Fibroblast of skin of scalp (primary cell): ENCODE measurements around the gene AQP12B.
"Not testable (repeated sequence)": the region's sequence is repeated elsewhere in the genome, so short reads cannot be mapped to it uniquely, and the experiment has no call there.

Experiments used
- DNase-seq: peaks from one replicate; pipeline ENCODE4 v3.0.0-alpha.2; 2013

The AQP12B gene

GRCh38 chr2:240683329-240683979, 769 bp upstream of the AQP12B start:
- DNase-seq = not testable (repeated sequence)

DNA sequence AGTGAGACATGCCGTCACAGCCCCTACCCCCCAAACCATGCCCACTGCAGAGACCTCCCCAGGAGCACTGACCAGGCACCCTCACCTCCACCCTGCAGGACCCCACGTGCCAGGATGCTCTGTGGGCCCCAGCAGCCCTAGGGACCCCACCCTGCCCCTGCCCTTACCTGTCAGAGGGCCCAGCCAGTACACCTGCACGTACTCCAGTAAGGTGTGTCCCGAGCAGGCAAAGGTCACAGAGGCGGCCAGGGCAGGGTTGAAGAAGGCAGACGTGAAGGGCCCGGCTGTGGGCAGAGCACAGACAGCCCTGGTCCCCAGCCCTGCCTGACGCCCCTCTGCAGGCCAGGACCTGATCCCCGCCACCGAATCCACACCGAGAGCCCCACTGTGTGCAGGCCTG, 2.5 kb downstream of the AQP12B start:
- DNase-seq = not testable (repeated sequence)

- not testable (repeated sequence) for DNase-seq
Observed at GRCh38 chr2:240678909-240679308, 3.8 kb downstream of the AQP12B start.

DNA sequence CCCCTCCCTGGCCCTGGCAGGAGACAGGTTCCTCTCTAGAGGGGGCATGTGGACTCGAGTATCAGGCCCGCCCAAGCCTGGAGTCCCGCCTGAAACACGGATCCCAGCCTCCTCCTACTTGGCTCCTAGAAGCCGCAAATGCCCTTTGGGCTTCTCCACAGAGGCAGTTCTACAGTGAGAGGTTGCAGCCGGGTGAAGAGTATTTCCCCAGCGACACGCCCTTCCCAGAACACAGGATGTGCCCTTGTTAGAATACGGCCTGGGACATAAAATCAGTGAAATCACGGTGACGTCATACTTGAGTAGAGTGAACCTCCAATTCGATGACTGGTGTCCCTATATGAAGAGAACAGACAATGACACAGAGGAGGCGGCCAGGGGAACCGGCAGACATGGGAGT, 4.6 kb downstream of the AQP12B start:
- not testable (repeated sequence) for DNase-seq

- not testable (repeated sequence) for DNase-seq
Observed at GRCh38 chr2:240675345-240675744, 7.3 kb downstream of the AQP12B start.

DNA sequence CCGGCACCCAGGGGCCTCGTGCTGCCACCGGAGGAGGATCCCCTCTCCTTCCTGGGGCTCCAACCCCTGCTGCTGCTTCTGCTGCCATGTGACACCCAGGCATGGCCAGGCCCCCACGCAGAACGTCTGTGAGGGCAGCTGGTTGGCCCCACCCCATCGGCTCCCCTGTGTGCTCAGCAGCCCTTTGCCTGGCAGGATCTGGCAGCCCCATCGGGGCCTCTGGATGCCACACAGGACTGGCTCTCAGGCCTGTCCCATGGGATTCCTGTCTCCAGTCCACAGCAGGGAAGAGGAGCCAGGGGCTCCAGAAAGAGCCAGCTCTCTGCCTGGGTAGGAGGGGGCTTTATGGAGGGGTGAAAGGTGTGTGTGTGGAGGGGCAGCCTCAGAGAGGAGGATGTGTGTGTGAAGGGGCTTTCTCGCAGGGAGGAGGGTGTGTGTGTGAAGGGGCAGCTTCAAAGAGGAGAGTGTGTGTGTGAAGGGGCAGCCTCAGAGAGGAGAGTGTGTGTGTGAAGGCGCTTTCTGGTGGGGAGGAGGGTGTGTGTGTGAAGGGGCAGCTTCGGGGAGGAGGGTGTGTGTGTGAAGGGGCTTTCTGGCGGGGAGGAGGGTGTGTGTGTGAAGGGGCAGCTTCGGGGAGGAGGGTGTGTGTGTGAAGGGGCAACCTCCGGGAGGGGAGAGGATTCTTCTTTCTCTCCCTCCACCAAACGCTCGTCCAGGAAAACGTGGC, 8.1 kb downstream of the AQP12B start:
- not testable (repeated sequence) for DNase-seq

- no peak for DNase-seq
Observed at GRCh38 chr2:240672701-240673190, 9.9 kb downstream of the AQP12B start.

GRCh38 chr2:240672076-240672700, 10.5 kb downstream of the AQP12B start:
- DNase-seq = no peak

- no peak for DNase-seq
Observed at GRCh38 chr2:240670950-240671349, 11.7 kb downstream of the AQP12B start.

DNA sequence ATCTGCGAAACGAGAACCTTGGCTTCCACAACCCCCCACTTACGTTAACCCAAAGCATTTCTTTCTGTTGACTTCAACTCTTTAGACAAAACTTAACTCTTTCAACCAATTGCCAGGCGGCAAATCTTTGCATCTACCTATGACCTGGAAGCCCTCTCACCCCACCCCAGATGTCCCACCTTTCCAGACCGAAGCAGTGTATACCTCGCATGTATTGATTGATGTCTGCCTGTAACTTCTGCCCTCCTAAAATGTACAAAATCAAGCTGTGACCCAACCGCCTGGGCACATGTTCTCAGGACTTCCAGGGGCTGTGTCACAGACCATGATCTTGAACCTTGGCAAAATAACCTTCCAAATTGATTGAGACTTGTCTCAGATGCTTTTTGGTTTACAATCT, 12.3 kb downstream of the AQP12B start:
- DNase-seq = no peak

DNA sequence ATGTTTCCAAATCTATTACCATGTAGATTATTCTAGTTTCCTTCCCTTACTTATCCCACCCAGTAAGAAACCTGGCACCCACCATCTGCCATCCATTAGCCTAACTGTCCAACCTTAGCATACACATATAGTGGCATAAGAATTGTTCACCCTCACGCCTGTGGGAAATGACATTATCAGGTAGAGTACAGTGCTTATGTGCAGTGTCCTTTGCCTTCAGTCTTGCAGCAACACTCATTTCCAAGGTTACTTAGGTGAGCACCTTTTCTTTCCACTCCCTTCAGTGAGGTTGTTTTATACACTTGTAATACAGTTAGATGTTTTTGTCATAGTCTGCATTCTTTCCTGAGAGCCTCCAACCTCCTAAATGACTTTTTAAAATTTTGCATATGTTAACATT, 18.1 kb downstream of the AQP12B start:
- DNase-seq = no peak

DNA sequence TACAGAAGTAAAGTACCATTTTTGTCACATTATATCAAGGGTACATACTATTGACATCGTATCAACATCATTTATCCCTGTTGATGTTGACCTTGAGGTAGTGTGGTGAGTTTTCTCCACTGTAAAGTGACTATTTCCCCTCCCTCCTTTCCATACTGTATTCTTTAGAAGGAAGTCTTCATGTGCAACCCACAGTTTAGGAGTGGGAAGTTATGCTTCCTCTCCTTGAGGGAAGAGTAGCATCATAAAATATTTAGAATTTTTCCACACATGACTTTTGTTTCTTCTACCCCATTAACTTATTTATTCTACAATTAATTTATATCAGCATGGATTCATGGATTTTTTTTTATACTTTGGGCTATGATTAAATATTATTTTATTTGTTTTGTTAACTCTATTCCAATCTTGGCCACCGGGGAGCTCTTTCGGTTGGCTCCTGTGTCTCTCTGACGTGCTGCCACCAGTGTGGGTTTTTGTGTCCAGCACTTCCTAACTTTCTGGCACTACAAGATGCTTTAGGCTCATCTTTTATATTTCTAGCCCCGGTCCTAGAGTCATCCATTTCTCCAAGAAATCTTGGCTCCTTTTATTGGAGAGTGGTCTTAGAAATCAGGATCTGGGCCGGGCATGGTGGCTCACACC, 19.0 kb downstream of the AQP12B start:
- no peak for DNase-seq

DNA sequence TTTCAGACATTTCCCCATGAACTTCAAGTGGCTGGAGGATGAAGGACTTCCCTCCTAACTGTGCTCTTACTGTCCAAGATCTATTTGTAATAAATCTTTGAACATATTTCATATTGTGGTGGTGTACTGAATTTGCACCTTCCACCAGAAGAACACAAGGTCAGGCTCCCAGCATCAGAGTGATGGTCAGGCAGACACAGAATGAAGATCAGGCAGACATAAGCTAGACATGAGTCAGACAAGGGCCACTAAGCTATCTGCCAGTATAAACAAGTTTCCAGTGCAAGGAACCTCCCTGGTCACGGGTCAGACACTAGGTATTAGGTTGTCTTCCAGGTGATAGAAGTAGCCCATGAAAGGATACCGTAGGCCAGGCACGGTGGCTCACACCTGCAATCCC, 20.0 kb downstream of the AQP12B start:
- DNase-seq = no peak

DNA sequence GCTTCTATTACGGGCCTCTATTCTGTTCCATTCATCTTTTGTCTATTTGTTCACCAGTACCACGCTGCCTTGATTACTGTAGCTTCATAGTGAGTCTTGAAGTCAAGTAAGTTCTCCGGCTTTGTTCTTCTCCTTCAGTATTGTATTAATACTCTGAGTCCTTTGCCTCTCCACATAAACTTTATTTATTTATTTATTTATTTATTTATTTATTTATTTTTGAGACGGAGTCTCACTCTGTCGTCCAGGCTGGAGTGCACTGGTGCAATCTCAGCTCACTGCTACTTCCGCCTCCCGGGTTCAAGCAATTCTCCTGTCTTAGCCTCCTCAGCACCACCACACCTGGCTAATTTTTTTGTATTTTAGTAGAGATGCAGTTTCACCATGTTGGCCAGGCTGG, 22.8 kb downstream of the AQP12B start:
- not testable (repeated sequence) for DNase-seq

DNA sequence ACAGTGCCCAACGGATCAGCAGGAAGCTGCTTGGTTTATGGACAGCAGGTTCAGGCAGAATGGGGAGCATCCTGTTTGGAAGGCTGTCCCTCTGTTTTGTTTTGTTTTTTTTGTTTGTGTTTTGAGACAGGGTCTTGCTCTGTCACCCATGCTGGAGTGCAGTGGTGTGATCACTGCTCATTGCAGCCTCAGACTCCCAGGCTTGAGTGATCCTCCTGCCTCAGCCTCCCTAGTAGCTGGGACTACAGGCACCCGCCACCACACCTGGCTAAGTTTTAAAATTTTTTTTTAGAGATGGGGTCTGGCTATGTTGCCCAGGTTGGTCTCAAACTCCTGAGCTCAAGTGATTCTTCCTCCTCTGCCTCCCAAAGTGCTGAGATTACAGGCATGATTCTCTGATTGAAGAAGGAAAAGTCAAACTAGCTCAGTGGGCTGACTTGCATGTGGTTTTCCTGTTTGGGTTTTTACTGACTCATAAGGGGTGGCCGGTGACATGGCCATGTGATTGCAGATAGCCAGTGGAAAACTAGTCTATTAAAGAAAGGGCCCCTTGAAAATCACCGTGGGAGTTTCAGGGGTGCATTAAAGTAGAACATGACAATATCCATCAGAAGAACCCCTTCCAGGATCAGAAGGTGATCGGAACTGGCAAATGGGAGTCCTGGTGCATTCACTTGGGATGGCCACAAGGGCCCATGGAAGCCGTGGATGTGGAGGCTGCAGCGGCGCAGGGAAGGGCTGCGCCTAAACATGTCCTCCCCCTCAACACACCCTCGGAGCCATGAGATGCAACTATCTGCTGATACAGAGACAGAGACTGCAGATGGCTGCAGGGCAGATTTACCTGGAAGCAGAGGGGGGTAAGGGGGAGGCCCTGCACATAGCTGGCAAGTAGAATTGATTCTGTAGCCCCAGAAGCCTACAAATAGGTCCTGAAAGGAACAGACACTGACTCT, 26.5 kb downstream of the AQP12B start:
- no peak for DNase-seq

DNA sequence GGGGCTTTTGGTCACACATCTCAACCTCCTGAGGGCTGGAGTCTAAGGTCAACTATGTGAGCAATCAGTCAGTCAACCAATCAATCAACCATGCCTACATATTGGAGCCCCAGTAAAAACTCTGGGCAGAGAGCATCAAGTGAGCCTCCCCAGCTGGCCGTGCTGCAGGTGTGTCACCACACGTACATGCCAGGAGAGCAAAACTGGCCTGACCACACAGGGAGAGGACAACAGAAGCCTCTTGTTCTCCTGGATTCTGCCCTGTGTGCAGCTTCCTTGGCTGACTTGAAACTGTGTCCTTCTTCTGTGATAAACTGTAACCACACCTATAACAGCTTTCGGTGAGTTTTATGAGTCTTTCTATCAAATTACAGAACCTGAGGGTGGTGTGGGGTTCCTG, 31.5 kb downstream of the AQP12B start:
- no peak for DNase-seq

DNA sequence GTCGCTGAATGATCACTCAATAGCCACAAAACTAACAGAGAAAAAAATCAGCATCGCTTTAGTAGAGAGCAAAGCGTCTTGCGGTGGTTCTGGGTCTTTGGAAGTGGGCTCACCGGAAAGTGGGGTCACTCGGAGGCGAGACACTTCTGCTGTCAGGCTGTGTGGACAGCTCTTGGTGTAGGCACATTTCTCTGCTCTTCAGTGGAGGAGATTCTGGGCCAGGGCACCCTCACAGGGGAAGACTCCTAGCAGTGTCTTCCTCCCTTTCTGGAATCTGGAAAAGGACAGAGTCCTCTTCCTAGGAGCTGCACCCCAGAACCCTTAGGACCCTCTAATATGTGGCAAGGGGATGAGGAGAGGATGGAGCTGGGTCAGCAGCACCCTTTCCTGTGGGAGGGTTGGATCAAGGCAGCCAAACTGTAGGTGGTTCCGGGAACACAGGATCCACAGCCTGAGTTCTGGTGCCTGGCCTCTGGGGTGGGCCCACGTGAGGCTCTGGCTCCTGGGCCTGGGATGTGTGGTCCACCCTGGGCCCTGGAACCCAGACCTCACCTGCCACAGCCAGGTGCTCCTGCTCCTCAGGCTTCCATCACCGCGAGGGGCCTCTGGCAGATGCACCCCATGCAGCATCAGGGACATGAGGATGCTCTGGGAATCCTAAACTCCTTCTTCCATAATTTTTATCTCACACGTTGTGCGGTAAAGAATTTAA, 32.3 kb downstream of the AQP12B start:
- no peak for DNase-seq

GRCh38 chr2:240649331-240649730, 33.4 kb downstream of the AQP12B start:
- no peak for DNase-seq

- no peak for DNase-seq
Observed at GRCh38 chr2:240648650-240649275, 33.9 kb downstream of the AQP12B start.

DNA sequence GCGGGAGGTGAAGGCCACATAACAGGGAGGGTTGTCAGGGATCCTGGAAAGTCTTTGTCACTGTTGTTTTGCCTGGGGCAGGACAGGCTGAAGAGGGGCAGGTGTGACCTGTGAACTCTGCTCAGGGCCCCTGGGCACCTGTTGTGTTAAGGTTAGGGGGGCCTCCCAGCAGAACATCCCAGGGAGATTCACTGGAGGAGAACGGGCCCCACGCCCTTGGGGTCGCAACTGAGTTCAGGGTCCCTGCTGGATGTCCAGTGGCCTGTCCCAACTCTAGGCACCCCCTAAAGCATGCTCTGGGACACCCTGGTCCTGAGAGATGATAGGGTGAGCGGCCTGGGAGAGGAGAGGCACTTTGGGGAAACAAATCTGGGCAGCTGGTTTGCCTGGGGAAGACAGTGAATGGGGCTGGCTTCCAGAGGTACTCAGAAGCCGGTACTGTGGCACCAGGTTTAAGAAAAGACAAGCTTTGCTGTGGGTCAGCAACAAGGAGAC, 34.5 kb downstream of the AQP12B start:
- DNase-seq = no peak
